GM11168 (cell line): ENCODE data around the gene CD151.

Source experiments
- in situ Hi-C: fragments of 300-500 bp; cut with MboI; formaldehyde crosslinking; loops from one replicate; pipeline ENCODE4 v1.12.0; 2022; ENCODE audit warnings: low sequenced_read_pairs; ENCODE audit not compliant: unreplicated experiment

The CD151 gene

DNA sequence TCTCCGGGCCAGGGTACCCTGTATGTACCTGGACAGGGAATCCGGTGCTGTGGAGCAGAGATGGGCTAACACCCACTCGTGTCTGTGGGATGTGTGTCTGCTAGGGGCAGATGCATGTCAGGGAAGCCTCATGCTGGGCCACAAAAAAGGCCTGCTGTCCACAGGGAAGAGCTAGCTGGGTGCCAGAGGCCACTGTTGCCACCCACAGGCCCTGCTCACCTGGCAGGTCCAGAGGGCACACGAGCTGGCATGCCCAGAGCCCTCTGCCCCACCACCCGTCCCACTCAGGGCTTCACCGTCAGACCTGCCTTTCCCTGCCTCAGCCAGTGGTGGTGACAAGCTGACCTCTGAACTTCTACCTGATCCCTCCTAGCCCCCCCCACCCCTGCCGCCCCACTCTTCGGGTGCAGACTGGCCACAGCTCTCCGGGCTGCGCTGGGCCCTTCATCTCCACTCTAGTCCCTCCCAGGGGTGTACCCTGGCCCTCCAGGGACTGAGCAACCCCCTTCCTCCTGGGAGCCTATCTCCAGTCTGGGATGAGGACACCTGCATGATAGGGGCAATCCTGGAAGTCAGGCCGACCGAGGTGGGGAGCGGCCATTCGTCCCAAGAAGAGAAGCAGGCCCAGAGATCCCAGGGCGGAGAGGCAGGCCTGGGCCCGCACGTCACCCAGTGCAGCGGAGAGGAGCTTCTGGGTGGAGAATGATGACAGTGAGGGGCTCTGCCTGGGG, 36.0 kb upstream of the CD151 start:
- in situ Hi-C loops: no loop called here

DNA sequence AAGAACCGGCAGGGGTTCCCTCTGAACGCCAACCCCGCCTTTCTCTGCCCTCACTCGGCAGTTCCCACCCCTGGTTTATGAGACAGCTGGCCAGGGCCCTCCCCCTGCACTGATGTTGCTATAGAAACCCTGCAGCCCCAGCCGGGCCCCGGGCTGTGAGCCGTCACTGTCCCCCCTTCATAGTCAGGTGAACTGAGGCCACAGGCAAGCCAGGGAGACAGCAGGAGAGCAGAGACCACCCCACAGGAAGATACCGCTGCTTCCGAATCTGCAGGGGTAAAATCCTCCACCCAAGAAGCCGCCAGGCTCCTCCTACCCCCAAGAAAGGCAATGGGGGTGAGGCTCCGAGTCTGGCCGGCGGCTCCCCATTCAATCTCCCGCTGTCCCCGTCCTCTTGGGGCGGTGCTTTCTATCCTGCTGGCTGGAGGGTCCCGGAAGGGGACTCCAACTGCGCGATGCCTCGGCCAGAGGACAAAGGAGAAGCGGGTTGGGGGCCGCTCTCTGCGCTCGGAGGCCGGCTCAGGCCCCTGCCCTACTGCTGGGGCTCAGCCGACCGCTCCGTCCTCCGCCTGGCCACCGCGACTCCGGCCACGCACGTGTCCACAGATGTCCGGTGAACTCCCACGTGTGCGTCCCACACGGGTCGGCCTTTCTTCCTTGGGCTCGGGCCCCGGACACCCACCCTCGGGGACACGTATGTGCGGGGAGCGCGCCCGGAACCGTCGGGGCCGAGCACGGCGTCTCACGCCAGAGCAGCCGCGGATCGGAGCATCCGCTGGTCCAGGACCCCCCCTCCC, 35.3 kb upstream of the CD151 start:
- in situ Hi-C loops: no loop called here

DNA sequence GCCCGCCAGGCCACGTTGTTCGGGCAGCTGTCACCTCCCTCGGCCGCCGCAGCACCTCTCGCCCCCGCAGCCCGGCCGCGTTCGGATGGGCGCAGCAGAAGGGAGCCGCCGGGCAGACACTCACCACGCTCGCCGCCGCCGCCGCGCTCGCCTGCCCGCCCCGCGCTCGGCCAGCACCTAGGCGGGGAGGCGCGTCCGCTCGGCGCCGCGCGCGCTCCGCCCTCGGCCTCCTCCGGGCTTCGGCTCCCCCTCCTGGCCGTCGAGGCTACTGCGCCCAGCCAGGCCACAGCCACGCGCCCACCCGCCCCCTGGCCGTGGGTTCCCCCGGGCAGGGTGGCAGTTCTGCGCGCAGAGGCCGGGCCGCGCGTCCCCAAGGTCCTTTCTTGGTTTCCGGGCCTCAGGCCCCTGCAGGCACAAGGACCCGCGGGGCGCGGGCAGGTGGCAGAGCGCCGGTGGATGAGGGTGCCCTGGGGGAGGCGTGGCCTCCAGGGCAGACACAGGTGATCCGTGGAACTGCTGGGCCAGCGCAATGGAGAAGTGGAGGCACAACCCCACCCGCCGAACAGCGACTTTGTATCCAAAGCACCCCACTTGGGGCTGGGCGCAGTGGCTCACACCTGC, 34.5 kb upstream of the CD151 start, which contains the start of gene SLC25A22:
Gene SLC25A22, minus strand, starts transcription at position 189 of the 621 bp plus-strand sequence. CDS start 3,275 bp downstream, outside the sequence.
- in situ Hi-C loops: no loop called here

DNA sequence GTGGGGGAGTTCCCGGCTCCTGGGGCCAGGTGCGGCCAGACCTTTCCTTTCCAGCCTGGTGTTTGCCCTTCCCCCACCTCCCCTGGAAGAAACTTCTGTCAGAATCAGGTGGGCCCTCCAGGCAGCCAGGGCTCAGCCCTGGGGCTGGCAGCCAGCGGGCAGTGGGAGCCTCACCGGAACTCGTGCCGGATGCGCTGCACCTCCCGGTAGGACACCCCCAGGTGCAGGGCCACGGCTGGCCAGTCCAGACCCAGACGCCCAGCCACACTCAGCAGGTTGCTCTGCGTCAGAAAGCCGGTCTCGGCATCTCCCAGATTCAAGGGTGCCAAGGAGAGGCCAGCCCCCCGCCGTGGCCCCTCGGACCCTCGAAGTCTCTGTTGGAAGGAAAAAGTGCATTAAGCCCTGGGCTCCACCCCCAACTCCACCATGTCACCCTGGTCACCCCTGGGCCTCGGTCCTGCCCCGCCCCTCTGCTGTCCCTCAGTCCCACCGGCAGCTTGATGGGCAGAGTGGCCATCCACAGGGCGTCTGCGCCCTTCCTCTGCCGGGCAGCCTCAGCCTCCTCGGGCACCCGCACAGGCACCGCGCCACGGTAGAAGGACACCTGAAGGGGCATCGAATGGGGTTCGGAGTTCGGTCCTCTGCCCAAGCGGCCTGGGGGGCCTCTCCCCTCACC, 33.0 kb upstream of the CD151 start:
- in situ Hi-C loops: no loop called here

DNA sequence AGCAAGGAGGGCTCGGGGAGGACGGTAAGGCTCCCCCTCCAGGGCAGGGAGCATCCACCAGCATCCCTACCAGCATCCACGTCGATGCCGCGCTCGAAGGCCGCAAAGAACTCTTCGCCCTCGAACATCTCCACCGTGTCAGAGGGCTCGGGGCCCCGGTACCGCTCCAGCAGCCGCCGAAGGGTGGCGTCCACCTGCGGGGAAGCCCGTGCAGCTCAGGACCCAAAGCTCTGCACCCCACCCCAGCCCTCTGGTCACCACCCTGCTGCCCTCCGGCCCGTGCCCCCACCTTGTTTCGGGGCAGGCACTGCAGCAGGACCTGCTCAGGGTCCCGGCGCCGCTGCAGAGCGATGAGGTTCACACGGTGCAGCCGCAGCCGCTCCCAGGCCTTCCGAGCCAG, 32.3 kb upstream of the CD151 start:
- in situ Hi-C loops: no loop called here

DNA sequence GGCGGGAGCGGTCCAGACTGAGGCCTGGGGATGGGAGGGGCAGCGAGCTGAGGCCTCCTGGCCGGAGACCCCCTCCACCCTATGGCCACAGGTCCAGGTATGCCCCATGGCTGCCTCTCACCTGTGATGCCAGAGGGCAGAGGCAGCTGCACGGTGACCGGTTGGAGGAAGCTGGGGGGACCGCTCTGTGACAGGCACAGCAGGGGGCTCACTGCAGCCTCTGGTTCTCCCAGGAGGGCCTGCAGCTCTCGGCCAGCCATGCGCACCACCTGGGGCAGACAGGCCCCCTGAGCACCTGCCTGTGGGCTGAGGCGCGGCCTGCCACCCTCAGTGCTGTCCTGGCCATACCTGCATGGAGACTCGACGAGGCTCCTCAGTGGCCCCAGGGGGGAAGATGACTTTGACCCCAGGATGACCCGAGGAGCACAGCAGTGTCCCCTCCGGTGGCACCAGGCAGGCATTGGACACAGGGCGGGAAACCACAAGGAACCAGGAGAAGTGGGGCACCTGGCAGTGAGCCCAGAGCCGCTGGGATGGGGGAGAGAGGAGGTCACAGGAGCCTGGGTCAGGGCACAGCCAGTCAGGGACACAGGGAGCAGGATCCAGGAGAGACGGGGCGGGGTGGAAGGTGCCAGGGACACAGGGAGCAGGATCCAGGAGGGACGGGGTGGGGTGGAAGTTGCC, 31.5 kb upstream of the CD151 start:
- in situ Hi-C loops: no loop called here

DNA sequence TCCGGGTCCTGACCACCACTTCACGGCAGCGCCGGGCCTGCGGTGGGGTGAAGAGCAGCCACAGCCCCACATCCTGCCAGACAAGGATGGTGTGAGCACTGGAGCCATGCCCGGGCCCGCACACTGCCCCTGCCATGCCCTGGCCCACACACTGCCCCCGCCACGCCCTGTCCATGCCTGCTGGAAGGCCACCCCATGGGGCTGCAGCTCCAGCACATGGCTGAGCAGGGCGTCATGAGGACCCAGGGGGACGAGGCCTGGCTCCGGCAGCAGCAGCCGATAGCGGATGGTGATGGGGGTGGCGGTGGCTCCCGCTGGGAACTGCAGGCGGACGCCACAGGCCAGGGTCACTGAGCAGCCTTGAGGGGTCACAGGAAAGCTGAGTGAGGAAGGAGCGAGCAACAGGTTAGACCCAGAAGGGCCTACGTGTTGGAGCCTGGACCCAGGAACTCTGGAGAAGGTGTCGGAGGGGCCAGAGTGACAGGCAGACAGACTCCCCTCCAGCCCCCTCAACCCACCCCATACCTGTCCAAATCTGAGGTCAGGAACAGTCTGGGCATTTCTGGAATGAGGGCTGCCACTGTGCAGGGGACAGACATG, 30.6 kb upstream of the CD151 start:
- in situ Hi-C loops: no loop called here

DNA sequence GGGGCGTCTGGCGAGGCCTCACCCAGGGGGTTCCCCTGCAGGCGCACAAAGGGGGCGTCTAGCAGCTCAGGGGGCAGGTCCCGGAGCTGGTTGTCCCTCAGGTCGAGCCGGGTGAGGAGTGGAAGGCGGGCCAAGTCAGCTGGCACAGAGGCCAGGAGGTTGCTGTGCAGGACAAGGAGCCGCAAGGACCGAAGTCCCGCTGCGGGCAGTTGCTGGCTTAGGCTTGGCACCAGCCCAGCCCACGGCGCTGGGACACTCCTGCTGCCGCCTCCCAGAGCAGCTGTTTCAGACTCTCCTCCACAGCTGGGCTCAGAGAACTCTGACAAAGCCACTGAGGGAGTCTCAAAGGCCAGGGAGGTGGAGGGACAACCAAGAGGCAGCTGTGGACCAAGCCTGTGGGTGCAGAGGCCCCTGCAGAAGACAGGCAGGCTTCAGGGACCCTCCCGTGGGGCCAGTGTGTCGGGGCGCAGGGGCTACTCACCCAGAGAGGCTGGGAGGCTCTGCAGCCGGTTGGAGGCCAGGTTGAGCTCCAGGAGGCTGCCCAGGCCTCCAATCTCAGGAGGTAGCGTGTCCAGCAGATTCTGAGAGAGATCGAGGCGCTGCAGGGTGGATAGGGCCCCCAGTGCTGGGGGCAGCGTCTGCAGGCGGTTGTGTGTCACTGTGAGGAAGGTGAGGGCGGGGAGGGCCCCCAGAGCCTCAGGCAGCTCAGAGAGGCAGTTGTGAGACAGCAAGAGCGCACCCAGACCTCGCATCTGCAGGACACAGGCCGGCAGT, 29.9 kb upstream of the CD151 start:
- in situ Hi-C loops: no loop called here

DNA sequence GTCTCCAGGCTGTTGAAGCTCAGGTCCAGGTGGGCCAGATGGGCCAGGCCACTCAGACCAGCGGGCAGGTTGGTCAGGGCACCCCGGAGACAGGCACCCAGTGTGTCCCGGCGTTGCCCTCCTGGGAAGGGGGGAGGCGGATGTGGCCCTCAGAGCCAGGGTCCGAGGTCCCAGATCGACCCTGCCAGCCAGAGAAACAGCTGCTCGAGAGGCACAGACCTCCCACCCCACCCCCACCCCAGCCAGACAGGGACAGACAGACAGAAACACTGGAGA, 29.3 kb upstream of the CD151 start:
- in situ Hi-C loops: no loop called here

DNA sequence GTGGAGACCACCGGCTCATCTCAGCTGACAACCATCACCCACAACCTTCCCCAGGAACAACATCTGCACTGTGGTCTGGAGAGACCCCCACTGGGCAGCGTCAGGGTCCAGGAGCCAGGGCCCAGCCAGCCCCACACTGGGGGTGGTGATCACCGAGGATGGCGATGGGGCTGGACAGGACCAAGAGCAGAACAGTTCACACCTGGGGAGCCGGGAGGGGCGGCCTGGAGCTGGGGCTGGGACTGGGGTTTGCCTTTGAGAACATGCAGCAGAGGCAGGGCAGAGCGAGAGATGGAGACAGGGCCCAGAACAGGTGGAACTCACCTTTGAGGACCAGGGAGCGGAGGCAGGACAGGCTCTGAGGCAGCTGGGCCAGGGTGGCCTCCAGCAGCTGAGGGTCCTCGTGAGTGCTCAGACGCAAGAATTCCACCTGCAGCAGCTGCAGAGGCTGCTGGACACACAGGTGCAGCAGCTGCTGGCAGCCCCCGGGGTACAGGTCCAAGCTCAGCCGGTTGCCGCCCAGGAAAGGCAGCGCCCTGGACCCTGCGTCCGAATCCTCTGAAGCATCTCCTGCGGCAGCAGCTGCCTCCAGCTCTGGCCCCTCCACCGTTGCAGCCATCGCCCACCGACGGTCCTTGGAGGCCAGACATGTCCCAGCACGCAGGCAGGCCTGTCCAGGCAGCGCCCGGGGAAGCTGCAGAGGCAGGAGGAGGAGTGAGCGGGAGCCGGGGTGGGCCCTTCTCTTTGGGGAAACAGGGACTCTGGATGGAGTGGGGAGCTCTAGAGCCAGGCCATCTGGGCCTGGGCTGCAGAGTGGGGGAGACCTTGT, 28.8 kb upstream of the CD151 start:
- in situ Hi-C loops: no loop called here

DNA sequence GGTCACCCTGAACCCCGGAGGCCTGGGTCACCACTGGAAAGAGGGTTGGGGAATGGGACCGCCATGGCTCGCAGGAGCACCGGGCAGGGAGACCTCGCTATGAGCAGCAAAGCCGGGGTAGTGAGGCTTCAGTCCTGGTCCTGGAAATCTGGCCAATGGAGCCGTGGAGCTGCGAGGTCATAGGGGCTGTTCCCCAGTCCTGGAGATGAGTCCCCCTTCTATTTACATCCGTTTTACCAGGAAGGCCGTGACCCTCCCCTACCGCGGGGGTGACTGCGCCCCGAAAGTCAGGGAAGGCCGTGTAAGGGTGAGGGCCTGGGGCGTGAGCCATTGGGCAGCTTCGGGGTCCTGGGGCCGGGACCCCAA, 28.2 kb upstream of the CD151 start:
- in situ Hi-C loops: no loop called here

DNA sequence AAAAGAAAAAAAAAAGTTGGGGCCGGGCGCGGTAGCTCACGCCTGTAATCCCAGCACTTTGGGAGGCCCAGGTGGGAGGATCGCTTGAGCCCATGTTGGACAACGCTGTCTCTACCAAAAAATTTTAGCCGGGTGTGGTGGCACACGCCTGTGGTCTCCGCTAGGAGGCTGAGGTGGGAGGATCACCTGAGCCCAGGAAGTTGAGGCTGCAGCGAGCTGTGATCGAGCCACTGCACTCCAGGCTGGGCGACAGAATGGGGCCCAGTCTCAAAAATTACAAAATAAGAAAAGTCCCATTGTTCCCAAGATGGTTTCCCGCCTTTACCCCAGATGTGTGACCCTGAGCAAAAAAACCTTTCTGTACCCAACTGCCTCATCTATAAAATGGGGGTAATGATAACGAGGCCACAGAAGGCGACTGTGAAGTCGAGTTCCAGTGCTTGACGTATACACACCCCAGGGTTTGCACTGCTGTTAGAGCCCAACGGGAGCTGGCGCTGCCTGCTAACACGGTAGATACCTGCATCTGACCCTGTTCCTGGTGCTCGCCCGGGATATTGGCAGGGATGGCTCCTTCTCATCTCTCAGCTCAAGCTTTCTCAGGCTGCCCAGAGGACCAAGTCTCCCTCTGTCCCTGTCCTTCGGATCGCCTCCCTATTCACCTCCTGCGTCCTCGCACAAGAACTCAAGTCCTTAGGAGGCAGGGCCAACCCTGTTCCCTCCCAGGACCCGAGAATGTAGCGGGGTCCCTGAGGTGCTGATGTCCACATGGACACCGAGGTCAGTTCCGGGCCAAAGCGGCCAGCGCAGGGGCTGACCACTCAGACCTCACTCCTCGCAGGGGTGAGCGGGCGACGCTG, 24.1 kb upstream of the CD151 start:
- in situ Hi-C loops: no loop called here

DNA sequence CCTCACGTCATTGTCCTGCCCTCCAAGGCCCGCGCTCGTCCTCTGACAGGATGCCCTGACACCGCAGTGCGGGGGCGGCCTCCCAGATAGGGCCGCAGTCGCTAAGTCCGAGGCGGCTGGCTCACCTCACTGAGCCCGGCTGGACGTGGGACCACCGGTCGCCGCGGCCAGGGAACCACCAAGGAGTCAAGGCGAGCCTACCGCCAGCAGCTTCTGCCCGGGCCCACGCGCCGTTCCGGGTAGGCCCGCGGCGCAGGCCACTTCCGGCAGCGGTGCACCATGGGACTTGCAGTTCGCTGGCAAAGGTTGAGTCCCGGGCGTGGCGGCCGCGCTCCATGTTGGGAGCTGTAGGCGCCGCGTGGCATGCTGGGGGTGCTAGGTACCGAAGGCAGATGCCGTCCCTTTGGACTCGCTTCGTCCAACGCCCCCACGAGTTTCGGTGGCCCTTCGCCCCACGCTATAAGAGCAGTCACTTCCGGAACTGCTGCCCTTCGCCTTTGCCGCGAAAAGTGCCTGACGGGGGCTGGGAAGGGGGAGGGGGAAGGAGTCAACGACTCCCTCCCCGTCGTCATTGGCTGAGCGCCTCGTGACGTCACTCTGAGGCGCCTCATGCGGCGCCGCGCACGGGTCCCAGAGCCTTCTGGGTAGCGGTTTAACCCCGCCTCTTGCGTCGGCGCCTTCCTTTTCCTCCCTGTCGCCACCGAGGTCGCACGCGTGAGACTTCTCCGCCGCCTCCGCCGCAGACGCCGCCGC, 23.3 kb upstream of the CD151 start, which contains the start of gene RPLP2:
Gene RPLP2, plus strand, starts transcription at position 681 of the 753 bp plus-strand sequence. CDS start 268 bp downstream, outside the sequence.
- in situ Hi-C loops: no loop called here

DNA sequence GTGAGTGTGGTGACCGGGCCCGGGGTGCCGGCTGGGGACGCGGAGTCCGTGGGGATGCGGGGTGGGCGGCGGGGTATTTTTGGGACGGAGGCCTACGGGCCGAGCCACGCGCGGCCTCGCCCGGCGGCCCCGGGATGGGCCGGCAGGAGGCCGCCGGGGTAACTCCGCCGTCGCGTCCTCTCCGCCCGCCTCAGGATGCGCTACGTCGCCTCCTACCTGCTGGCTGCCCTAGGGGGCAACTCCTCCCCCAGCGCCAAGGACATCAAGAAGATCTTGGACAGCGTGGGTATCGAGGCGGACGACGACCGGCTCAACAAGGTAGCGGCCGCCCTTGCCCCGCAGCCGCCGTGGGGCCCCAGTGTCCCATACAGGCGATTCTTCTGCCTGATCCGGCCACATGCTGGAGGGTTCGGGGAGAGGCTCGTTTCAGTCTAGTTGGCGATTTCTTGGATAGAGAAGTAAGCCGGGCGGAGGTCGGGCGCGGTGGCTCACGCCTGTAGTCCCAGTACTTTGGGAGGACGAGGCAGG, 22.6 kb upstream of the CD151 start:
- in situ Hi-C loops: no loop called here

DNA sequence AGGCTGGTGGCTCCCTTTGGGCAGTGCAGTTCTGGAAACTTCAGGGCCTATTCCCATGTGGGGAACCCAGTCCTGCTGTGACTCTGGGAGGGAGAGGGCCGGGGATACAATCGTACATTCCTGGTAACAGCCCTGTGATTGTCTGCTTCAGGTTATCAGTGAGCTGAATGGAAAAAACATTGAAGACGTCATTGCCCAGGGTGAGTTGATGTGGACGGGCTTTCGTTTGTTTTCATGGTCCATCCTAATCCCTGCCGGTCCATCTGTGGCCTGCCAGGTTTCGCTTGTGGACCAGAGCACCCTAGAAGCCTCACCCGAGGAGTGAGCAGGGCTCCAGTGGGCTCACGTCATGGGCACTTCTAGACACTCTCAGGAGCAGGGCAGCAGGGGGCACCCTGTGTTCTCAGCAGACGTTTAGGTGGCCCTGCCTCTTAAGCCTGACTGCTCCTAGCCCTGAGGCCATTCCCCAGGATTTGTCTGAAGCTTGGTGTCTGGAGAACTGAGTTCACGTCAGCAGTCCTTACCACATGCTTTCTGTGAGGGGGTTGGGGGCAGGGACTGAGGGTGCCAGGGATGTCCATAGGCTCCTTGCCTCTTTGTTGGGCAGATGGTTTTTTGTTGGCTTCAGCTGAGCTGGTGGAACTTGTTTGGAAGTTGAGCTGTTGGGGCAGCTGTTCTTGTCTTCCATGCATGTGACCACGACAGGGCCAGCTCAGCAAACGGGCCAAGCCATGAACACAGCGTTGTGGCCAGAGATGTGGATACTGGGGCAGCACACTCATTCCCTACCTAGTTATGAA, 21.1 kb upstream of the CD151 start:
- in situ Hi-C loops: no loop called here

DNA sequence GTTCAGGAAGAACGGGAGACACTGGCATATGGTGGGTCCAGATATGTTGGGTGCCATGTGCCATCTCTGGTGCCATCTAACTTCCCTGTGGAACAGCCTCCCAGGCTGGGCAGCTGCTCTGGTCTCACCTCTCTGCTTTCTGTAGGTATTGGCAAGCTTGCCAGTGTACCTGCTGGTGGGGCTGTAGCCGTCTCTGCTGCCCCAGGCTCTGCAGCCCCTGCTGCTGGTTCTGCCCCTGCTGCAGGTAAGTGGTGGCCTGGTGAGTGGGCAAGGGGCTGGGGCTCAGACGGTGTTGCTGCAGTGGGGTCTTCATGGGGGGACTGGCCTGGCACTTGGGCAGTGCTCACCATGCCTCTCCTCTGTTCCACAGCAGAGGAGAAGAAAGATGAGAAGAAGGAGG, 20.4 kb upstream of the CD151 start:
- in situ Hi-C loops: no loop called here
